GM12865 (cell line): ENCODE measurements around the gene SPEM2.
A peak's percentile ranks its signal among the peaks of the same experiment; 100 is the strongest.

Experiments used
- DNase-seq: peaks from one replicate; pipeline ENCODE4 v3.0.0; 2010; ENCODE audit warnings: low read depth
- H3K4me3 ChIP-seq: 2 replicates; pipeline ENCODE4 v1.5.1; 2011; ENCODE audit warnings: mild to moderate bottlenecking, low read depth, low read length, control low read depth
- CTCF ChIP-seq: IDR thresholded peaks from 2 replicates; pipeline ENCODE4 v1.5.1; 2011; ENCODE audit warnings: low read length, control low read depth, low read depth, inconsistent platforms; ENCODE audit not compliant: insufficient read depth; ENCODE audit errors: missing control alignments

The SPEM2 gene

GRCh38 chr17:7403977-7404736, 21.3 kb upstream of the SPEM2 start, which contains the start of gene TMEM256:
Gene TMEM256, minus strand, starts transcription at chr17:7404097. Its CDS starts 13 bp downstream, at chr17:7404084.
- H3K4me3 ChIP-seq = peak within 1 kb of the TSS; percentile 69
- TF ChIP-seq CTCF = no peak
- DNase-seq = peak; percentile 99

- no peak for TF ChIP-seq CTCF
- DNase-seq = no peak
- H3K4me3 ChIP-seq = peak overlapping the region; percentile 69
Observed at GRCh38 chr17:7404737-7405349, 20.6 kb upstream of the SPEM2 start.

GRCh38 chr17:7405350-7406234, 19.8 kb upstream of the SPEM2 start:
- TF ChIP-seq CTCF = no peak
- H3K4me3 ChIP-seq = peak overlapping the region; percentile 69; the same call in 1 of the 2 replicates
- DNase-seq = no peak

GRCh38 chr17:7406235-7406825, 19.1 kb upstream of the SPEM2 start:
- H3K4me3 ChIP-seq = no peak overlapping the region
- DNase-seq = no peak
- no peak for TF ChIP-seq CTCF

- DNase-seq = no peak
- H3K4me3 ChIP-seq = no peak overlapping the region
- TF ChIP-seq CTCF = no peak
Observed at GRCh38 chr17:7407082-7407481, 18.3 kb upstream of the SPEM2 start.

GRCh38 chr17:7407485-7408251, 17.7 kb upstream of the SPEM2 start, which contains the start of gene NLGN2:
Gene NLGN2, plus strand, starts transcription at chr17:7407845. Its CDS starts 411 bp downstream, at chr17:7408256.
- TF ChIP-seq CTCF = no peak
- DNase-seq = no peak
- H3K4me3 ChIP-seq = no peak within 1 kb of the TSS
